ENCODE data around the gene KCNC4.
A peak's percentile ranks its signal among the peaks of the same experiment; 100 is the strongest.

Gene KCNC4

DNA sequence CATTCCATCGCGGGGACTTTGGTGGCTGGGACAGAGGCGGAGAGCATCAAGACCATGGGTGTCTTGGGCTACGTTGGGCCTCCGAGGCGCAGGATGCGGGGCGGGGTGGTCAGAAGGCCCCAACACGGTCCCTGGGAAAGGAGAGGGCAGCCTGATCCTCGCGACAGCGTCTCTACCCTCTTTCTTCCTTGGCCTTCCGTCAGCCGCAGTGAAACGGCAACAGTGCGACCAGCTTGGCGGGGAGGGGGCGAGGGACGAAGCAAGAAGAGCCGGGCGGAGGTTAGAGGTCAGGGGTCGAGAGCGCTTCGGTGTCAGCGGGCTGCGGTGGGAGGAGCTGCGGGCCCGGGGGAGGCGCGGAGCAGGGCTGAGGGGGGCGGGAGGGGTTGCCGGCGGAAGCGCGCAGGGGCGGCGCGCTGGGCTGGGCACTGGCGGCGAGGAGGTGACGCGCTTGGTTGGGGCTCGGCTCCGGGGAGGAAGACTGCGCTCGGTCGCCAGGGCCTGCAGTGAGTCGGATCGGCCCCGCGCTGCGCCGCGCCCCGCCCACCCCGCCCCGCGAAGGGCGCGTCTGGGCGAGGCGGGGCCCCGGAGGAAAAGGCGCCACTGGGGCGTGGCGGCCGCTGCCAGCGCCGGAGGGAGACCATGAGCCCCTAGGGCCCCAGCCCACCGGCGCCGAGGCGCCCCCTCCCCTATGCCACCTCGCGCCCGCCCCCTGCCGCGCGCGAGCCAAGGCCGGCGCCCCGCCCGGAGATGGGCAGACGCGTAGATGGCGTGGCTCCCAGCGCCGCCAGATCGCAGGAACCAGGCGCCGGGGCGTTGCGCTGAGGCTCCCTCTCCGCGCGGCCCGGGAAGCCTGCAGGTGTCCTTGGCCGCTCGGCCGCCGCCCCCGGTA is at the start of gene KCNC4:
KCNC4 (plus strand) TSS at position 600 of the 889 bp plus-strand sequence. CDS start 1,186 bp downstream, outside the sequence.
- peak; percentile 69 for DNase-seq

DNA sequence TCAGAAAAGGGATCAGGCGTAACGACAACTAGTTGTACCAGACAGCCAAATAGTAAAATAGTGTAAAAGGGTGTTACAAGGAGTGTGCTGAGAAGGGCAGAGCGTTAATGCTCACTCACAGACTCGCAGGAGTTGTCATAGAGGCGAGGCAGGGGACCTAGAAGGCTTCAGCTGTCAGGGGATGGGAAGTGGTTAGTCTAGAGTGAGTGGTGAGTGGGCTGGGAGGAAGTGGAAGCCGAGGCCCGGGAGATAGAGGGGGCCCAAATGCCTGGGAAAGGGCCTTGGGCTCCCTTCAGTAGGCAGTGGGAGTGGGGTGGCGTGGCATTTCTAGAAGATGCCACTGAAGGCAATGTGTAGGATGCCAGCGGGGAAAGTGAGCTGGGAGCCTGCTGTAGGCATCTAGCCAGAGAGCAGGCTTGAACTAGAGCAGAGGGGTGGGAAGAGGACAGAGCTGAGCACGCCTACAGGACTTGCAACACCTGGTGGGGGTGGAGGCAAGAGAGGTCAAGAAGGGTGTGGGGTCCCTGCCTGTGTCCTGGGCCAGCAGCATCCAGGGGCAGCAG is 49.5 kb upstream of the KCNC4 start:
- DNase-seq: no peak

DNA sequence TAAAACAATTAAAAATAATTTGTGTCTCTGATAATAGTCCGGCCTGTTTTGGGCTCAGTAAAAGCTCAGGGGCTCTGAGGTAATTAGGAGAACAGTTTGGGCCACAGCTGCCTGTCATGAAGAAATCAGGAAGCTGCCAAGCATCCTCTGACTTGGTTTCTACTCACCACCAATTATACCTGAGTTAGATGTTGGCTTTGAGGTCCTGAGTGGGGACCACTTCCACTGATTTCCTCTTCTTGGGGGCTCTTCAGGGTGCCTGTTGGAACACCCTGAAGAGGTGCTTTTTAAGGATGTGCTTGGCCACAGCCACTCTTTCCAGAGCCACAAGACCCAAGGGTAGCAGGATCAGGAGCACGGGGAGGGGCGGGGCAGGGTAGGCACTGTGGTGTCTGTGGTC is 48.9 kb upstream of the KCNC4 start:
- no peak for DNase-seq

DNA sequence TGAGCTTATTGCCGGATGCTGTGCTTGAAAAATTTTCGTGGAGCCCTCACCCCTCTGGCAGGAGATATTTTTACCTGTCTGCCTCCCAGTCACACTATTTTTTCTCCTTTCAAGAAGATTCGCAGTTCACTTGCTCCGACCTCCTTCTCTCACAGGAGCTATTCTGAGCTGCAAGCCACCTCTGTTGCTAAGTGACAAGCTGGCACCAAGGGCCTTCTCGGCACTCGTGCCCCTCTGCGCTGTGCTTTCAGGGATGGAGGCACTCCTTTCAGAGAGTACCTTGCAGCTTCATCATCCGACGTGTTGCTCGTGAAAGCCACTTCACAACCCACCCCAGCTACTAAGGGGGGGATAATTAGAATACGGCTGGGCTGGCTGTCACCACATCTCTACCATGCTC is 48.3 kb upstream of the KCNC4 start:
- DNase-seq: no peak

DNA sequence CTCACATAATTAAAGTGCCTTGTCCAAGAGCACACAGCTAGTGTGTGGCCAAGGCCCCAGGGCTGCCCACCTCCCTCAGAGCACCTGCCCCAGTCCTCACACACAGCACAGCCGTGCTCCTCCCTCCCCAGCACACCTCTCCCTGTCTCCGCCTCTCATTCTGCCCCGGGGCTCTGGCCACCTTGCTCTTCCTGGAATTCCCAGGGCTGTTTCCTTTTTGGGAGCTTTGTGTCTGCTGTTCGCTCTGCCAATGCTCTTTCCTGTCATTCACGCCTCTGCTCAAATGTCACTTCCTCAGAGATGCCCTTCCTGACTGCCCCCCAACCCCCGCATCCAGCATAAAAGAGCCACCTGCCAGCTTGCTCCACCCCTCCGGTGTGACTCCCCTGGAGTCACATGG is 46.5 kb upstream of the KCNC4 start:
- DNase-seq: no peak

DNA sequence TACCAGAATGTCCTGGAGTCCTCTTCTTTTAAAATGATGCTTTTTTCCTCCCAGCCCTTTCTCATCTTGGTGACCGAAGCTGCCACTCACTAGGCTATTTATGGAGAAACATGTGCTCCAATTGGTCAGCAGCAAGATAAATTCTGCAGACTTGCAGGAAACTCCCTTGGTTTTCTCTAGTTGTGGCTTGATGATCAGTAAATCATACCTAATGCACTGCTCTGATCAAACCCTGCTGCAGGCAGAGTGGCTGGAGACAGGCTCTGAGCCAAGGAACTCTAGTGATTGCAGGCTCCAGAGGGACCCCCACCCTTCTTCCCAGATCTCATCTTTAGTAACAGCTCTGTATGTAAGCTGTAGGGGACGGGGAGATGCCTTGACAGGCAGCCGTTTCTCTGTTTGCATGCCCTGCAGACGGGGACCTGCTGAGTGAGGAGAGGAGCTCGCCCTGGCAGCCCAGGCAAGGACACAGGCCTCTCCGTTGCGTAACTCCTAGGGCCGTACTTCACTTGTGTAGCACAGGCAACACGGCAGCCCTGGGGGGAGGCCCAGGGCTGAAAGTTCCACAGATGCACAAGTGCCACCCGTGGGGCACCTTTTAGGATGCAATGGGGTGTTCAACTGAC is 45.3 kb upstream of the KCNC4 start:
- no peak for DNase-seq

DNA sequence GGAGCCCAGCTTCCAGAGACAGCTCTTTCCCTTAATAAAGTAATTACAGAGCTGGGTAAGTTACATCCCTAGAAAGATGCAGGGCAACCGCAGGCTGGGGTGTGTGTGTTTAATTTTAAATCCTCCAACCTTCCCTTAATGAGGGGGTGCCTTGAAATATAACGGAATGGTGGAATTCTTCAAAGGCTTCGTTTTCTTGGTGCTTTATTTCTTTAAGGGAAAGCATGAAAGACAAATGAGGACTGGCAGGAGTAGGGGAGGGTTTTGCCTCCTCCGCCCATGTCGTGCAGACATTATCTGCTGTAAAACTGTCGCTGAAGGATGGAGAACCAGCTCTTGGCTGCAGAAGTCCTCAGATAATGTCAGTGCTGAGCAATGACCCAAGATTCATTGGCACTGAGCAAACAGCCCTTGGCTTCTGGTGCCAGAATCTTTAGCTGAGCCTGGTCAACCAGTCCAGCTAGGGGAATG is 44.3 kb upstream of the KCNC4 start:
- DNase-seq: no peak

DNA sequence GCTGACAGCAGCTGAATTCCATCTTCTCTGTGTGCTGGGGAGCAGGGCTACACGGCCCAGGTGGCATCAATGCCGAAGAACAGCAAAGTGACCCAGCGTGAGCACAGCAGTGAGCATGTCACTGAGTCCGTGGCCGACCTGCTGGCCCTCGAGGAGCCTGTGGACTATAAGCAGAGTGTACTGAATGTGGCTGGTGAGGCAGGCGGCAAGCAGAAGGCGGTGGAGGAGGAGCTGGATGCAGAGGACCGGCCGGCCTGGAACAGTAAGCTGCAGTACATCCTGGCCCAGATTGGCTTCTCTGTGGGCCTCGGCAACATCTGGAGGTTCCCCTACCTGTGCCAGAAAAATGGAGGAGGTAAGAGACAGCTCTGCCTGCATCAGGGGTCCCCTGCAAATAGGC is 43.3 kb upstream of the KCNC4 start:
- no peak for DNase-seq

DNA sequence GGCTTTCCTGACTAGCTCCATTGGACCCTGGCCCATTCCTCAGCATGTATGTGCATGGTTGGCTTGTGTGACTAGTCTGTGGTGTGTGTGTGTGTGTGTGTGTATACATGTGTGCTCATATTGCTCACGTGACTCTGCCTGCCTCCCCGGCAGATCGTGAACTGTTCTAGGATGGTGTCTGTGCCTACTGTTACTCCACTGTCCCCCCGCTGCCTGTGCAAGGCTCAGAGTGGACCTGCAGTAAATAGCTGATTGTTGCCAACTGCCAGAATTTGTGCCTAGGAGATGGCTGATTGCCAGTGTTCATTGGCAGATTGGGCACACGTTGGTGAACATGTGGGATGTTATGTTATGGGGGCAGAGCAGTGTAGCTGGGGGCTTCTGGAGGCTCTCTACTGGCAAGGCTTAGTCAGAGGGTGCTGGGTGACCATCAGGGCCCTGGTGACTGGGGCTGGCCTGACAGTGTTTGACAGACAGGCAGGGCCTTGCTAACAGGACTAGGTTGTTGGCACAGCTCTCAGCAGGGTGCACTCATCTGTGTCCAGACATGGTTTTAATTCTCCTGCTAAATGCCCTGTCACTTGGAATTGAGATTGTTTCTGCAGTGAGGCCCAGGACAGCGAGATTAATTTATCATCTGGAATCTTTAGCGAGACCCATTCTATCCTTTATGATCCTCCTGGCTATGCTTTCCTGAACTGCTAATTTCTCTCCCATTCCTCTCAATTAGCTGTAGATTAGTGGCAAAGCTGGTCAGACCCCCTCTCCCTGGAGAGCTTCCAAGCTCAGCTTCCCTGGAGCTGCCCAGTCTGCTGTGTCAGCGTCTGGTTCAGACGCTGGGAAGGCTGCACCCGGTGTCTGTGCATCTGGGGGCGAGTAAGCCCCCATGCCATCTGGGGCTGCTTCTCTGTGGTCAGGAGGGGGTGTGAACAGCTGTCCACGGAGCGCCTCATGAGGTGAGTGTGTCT is 39.1 kb upstream of the KCNC4 start:
- no peak for DNase-seq

DNA sequence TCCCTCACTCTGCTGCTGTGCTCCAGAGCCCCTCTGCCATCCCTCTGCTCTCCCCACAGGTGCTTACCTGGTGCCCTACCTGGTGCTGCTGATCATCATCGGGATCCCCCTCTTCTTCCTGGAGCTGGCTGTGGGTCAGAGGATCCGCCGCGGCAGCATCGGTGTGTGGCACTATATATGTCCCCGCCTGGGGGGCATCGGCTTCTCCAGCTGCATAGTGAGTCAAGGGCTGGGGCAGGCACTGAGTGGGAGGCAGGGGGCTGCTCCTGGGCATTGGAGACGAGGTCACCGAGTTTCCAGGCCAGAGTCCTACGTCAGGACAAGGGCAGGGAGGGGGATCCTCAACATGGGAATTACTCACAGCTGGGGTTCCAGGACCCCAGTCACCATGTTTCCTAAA is 38.1 kb upstream of the KCNC4 start:
- no peak for DNase-seq

DNA sequence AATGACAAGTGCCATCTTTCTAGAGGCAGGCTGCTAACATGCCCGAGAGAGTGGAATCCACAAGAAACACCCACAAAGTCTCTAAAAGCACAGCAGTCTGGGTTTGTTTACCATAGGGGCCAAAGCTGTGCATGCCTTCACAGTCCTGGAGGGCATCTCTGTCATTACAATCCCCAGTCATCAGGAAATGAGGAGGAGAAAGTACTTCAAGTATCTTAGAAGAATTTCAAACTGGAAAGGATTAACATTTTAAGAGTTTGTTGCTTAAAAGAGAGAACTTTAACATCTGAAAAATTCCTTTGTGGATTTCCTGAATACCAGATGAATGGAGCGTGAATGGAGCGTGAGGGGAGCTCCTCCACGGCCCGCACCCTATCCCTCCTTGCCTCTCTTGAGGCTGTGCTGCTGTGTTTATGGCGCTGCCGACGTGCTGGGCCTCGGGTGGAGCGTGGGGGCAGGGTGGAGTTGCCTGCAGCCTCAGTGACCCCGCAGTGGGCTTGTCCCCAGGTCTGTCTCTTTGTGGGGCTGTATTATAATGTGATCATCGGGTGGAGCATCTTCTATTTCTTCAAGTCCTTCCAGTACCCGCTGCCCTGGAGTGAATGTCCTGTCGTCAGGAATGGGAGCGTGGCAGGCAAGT is 36.5 kb upstream of the KCNC4 start:
- no peak for DNase-seq

DNA sequence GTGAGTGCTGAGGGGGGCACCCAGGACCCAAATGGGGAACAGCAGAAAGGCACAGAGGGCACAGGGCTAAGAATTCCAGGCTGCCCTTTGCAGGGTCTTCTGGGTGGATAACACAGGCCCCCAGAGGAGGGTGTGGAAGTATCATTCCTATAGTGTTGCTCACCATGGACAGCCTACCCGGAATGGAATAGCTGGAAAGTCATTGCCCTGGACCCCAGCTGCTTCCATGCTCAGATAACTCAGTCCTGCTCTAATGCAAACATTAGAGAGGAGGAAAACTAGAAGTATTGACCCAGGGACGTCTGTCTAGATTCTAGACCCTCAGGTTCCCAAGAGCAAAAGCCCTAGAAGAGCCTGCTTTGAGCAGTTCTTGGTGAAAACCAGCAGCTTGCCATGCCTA is 35.2 kb upstream of the KCNC4 start:
- DNase-seq: no peak

DNA sequence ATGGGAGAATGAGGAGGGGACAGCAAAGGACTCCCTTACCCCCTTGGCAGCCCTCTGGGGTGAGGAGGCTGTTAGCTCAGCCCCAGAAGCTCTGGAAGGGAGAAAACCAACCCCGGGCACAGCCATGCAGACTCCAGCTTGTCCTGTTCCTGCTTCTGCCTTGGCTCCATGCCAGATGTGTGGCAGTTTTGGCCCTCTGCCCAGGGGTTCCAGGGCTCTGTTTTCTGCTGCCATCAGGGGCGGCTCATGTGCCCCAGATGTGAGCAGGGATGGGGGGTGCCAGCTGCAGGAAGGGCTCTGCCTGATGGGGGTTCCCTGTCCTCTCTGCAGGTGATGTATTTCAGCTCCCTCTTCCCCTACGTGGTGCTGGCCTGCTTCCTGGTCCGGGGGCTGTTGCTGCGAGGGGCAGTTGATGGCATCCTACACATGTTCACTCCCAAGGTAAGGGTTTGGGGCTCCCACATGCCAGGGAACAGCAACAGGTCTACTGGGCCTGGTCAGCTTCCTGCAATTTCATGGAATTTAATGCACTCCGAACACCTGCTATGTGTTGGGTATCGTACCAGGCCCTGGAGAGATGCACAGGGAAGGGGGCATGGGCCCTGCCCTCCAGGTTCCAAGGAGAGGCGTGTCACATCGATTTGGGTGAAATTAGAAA is 33.7 kb upstream of the KCNC4 start:
- DNase-seq: peak; percentile 9

DNA sequence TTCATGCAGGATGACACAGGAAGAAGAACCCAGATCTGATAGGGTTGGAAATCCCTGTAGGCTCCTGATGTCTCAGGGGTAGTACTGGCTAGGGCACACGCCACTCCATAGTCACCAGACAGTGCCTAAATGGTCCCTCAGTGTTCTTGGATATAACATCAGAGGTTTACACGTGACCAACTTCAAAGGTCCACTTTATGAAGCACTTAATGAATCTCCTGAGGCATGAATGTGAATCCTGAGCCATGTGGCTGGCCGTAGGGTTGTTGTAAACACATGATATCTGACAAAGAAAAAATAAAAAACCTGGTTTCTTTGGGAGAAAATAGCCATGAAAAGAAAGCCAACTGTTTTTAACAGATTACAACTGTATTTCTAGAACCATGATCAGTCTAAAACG is 32.3 kb upstream of the KCNC4 start:
- DNase-seq: no peak

DNA sequence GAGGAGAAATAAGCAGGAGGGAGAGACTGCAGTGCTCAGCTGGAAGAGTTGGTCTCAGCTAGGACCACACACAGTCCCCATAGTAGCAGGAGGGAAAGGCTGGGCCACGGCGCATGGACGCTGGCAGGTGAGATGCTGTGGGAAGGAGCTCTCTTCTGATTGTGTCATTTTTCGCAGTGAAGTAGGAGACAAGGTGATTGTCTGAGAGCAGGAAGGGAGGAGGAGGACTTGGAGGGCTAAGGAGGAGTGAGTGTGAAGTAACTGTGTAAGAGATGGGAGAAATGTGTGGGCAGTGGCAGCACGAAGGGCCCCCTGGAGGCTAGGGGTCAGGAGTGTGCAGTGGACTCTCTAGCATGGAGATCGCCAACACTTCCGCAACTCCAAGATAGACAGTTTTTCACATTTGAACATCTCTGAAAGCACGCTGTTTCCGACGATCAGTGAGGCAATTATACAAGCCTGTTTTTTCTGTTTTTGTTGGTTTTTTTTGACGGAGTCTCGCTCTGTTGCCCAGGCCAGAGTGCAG is 26.4 kb upstream of the KCNC4 start:
- DNase-seq: no peak

DNA sequence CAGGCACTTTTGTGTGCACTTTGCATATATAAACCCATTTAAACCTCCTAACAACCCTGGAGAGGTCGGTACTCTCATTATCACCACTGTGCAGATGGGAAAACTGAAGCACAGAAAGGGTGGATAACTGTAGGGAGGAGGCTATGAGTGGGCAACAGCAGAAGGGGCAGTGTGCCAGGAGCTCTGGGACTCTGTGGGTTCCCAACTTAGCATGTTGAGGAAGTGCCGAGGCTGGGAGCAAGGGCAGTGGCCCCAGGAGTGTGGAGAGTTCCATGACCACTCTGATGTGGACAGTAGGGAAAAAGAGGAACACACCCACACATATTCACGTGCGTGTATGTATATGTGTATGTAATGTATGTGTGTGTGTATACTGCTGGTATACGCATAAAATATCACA is 25.7 kb upstream of the KCNC4 start:
- DNase-seq: no peak

DNA sequence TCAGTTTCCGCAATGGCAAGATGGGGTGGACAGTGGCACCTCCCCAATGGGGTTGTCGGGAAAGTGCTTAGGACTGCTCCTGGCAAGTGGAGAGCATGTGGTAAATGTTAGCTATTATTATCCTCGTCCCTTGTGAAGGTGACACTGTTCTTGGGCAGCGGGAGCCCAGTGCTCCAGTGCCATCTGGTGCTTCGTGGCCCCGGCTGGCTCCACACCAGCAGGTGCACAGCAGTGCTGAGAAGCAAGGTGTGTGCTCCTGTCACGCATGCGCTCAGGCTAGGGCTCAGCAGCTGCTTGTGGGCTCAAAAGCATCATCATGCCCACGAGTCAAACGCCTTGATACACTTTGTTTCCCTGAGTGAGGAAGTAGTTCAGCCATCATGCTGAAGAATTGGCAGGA is 24.9 kb upstream of the KCNC4 start:
- DNase-seq: no peak

DNA sequence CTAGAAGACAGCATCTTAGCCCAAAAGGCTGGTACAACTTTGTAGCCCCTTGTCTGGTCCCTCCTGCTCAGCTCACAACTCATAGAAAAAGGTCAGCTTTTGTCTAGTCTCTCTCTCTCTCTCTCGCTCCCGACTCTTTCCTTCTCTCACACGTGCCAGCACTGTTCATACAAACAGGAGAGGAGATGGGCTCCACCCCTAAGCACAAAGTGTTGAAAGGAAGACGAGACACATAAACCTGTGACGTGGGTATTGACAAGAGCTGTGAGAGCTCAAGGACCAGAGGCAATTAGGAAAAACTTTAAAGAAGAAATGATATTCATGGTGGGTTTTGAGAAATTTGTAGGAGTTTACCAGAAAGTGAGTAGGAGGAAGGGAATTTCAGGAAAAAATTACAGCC is 23.6 kb upstream of the KCNC4 start:
- no peak for DNase-seq

DNA sequence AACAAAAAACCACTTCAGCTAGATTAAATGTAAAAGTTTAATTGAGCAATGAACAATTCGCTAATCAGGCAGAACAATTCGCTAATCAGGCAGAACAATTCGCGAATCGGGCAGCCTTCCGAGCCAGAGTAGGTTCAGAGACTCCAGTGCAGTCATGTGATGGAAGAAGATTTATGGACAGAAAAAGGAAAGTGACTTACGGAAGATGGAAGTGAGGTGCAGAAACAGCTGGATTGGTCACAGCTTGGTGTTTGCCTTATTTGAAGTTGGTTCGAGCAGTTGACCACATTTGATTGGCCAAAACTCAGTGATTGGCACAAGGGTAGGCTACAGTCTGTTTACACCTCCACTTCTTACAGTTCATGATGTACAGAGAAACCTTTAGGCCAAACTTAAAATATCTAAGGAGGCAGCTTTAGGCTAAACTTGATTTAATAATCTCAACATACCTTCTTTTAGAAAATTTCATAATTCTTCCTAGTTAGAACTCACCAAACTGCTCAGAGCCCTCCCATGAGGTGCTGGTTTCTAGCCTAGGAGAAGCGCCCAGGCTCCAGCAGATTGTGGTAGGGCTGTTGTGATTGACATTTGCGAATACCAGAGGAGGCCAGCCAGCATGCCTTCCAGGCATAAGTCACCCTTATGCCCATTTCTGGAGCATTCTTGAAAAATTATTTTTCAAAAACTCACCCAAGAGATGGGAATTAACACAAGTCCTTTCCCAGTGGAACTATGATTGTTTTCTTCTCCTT is 22.8 kb upstream of the KCNC4 start:
- DNase-seq: no peak

DNA sequence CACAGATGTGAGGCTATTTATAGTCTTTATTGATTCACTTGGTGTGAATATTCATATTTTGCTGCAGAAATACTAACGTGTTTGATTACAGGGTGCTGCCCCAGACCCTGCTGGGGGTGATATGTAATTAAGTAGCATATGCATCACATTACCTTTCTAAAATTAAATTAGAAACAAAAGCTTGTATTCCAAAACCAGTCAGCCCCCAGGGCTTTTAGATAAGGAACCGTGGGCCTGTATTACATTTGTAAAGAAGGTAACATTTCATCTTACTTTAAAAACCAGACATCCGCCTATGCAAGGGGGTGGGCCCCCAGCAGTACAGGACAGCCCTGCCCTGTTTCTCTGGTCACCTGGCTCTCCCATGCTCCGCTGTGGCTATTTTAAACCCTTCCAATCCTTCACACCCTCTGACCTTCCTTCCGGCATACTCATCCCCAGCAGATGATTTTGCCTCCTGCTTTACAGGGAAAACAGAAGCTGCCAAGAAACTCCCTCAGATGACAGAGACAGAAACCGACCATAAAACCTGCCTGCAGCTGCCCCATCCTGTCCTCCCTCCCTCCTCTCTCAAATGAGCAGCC is 22.0 kb upstream of the KCNC4 start:
- no peak for DNase-seq
